Measurements from ENCODE around the gene BMP7. TPM values are rescaled to one million over a fixed set of nuclear protein-coding genes. Genes with fewer than 3 reads are reported as not detected.
A peak's percentile ranks its signal among the peaks of the same experiment; 100 is the strongest.

Gene BMP7
- total RNA-seq, 1 experiment from 2014 or later = 7.5 TPM

DNA sequence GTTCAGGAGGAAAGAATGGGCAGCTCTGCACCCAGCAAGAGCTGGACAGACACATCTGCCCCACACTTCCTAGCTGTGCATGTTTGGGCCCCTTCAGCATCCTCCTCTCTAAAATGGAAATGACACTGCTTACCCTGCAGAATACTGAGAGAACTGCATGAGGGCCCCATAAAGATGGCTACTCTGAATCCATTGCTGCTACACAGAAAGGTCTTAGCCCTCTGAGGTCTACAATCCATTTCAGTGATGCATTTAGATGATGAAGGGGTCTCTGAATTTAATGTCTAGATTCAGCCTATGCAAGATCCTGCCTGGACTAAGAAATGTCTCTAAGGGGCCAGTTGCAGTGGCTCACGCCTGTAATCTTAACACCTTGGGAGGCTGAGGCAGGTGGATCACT, 11.3 kb downstream of the BMP7 start:
- TF ChIP-seq CTCF (conservative IDR thresholded peaks at IDR 0.05; ENCODE audit: low read depth, low read length) (no peak), EZH2 (IDR thresholded peaks at IDR 0.05; ENCODE audit: borderline replicate concordance, low read depth, low read length, poor library complexity, severe bottlenecking) (no peak)
- H3K27me3 ChIP-seq (replicated peaks; ENCODE audit: insufficient read depth, low read depth, low read length, poor library complexity) = no peaks in the 10 kb centered on the region
- POLR2A ChIA-PET (ENCODE audit: low non-redundant PET) = no interaction called here

DNA sequence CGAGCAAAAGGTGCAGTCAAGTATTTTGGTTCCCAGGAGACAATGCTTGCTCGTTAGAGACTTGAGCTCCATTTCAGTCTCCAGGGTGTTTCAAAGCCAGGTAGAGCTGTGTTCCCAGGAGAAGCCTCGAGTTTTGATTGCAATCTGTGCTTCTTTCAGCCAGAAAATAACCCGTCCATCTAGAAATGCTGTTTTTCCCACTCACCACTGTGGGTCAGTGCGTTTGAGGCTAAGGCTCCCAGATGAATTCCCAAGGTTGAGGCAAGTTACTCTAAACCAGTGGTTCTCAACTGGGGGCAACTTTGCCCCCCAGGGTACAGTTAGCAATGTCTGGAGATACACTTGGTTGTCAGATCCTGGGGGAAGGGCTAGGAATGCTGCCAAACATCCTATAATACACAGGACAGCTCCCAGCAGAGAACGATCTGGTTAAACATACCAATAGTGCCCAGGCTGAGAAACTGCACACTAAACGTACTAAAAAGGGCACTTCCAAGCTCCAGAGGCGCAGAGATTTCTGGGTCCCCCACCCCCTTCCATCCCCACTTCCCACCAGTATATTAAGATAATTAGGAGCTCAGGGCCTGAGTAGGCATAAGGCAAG, 13.8 kb downstream of the BMP7 start:
- CTCF ChIA-PET = no interaction called here
- intact Hi-C loops (cut with micrococcal nuclease; ENCODE audit: unreplicated experiment) = no loop called here
- POLR2A ChIA-PET (ENCODE audit: low non-redundant PET) = interaction anchor here (0.6 to 0.7 kb wide), 2 partner anchors 269 to 607 kb away, joined by 4 to 5 read pairs; no protein-coding TSS in a partner anchor

More for the DNA sequence above, 11.3 kb downstream of the BMP7 start:
- CTCF ChIA-PET = no interaction called here
- no peak overlapping the region for H3K27ac ChIP-seq (ENCODE audit: low read depth, low read length, poor library complexity, severe bottlenecking)
- BruUV-seq (replicated peaks) = no TSS peak
- H3K36me3 ChIP-seq (ENCODE audit: insufficient read depth, low read length, poor library complexity, severe bottlenecking) = no peaks in the 10 kb centered on the region
- no peaks in the 10 kb centered on the region for H3K9me3 ChIP-seq (ENCODE audit: low read depth, low read length, poor library complexity, severe bottlenecking)
- intact Hi-C loops (cut with micrococcal nuclease; ENCODE audit: unreplicated experiment) = no loop called here
- no peak overlapping the region for H3K4me3 ChIP-seq (ENCODE audit: low read depth, low read length, poor library complexity, severe bottlenecking)
- H3K4me1 ChIP-seq (ENCODE audit: insufficient read depth, low read length, poor library complexity, severe bottlenecking) = peaks cover 62% of the 10 kb centered on the region
- no peak for DNase-seq (ENCODE audit: low spot score)

GRCh38 chr20:57251949-57252348, 14.5 kb downstream of the BMP7 start:
- H3K36me3 ChIP-seq (ENCODE audit: insufficient read depth, low read length, poor library complexity, severe bottlenecking) = no peaks in the 10 kb centered on the region
- POLR2A ChIA-PET (ENCODE audit: low non-redundant PET) = no interaction called here
- H3K9me3 ChIP-seq (ENCODE audit: low read depth, low read length, poor library complexity, severe bottlenecking) = no peaks in the 10 kb centered on the region
- H3K27ac ChIP-seq (ENCODE audit: low read depth, low read length, poor library complexity, severe bottlenecking) = peak overlapping the region; percentile 46
- intact Hi-C loops (cut with micrococcal nuclease; ENCODE audit: unreplicated experiment) = no loop called here
- TF ChIP-seq CTCF (conservative IDR thresholded peaks at IDR 0.05; ENCODE audit: low read depth, low read length) (no peak), EZH2 (IDR thresholded peaks at IDR 0.05; ENCODE audit: borderline replicate concordance, low read depth, low read length, poor library complexity, severe bottlenecking) (no peak)
- H3K4me1 ChIP-seq (ENCODE audit: insufficient read depth, low read length, poor library complexity, severe bottlenecking) = peaks cover 44% of the 10 kb centered on the region
- no TSS peak for BruUV-seq (replicated peaks)
- DNase-seq (ENCODE audit: low spot score) = no peak
- CTCF ChIA-PET = no interaction called here
- no peaks in the 10 kb centered on the region for H3K27me3 ChIP-seq (replicated peaks; ENCODE audit: insufficient read depth, low read depth, low read length, poor library complexity)
- H3K4me3 ChIP-seq (ENCODE audit: low read depth, low read length, poor library complexity, severe bottlenecking) = no peak overlapping the region

More for the DNA sequence above, 13.8 kb downstream of the BMP7 start:
- BruUV-seq (replicated peaks) = no TSS peak
- Histone ChIP-seq H3K4me1 (ENCODE audit: insufficient read depth, low read length, poor library complexity, severe bottlenecking) (peaks cover 49% of the 10 kb centered on the region), H3K27me3 (replicated peaks; ENCODE audit: insufficient read depth, low read depth, low read length, poor library complexity) (no peaks in the 10 kb centered on the region), H3K4me3 (ENCODE audit: low read depth, low read length, poor library complexity, severe bottlenecking) (no peak overlapping the region), H3K36me3 (ENCODE audit: insufficient read depth, low read length, poor library complexity, severe bottlenecking) (no peaks in the 10 kb centered on the region), H3K9me3 (ENCODE audit: low read depth, low read length, poor library complexity, severe bottlenecking) (no peaks in the 10 kb centered on the region), H3K27ac (ENCODE audit: low read depth, low read length, poor library complexity, severe bottlenecking) (no peak overlapping the region)
- TF ChIP-seq EZH2 (IDR thresholded peaks at IDR 0.05; ENCODE audit: borderline replicate concordance, low read depth, low read length, poor library complexity, severe bottlenecking) (no peak), CTCF (conservative IDR thresholded peaks at IDR 0.05; ENCODE audit: low read depth, low read length) (no peak)
- DNase-seq (ENCODE audit: low spot score) = no peak

Data from A673 (cell line).